ENCODE data around the gene DNASE1L3. TPM values are rescaled to one million over a fixed set of nuclear protein-coding genes. Genes with fewer than 3 reads are reported as not detected.

The DNASE1L3 gene
- total and polyA plus RNA-seq, 2 experiments from 2014 or later, result not detected

DNA sequence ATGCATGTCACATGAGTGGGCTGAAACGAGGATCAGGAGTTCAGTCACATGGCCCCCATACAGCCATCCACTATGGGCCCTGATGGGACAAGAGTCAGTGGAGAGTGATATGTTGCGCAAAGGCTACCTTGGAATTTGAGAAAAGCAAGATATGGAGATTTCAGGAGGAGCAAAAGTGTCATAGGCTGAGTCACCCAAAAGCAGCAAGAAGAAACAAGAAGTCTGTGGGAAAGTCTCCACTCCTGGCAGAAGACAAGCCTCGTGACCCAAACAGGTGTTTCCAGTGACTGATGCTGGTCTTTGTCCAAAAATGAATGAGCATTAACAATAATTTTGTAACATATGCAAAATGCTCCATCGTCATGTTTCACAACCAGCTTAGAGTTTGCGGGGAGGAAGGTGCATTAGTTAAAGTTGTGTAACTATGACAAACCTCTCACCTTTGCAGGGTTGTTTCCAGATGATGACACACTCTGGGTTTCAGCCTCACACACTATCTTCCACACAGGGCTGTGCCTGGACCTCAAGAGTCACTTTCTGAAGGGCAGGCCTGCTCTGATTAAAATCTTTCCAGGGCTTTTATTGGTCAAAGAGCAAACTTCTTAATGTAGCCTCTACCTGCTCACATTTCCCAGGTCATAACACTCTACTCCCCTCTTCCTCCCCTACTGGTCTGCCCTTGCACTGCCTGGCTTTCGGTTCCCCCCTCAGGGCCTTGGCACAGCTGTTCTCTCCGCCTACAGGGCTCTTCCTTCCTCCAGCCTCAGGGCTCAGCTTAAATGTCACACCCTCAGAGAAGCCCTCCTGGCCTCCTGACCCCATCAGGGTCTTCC, 3.9 kb upstream of the DNASE1L3 start:
- no peak overlapping the region for H3K27ac ChIP-seq (ENCODE audit: low read depth)
- H3K36me3 ChIP-seq (ENCODE audit: insufficient read depth), result no peaks in the 10 kb centered on the region
- Mint-ChIP-seq H3K27me3 (ENCODE audit: insufficient read depth, low read depth, poor library complexity) (no peaks in the 10 kb centered on the region), H3K4me3 (no peak overlapping the region), H3K4me1 (peaks cover 4% of the 10 kb centered on the region; the same call in 2 of the 3 replicates), H3K9me3 (no peaks in the 10 kb centered on the region), H3K36me3 (ENCODE audit: low read depth) (no peaks in the 10 kb centered on the region), H3K27ac (no peak overlapping the region)
- ATAC-seq, result peak; percentile 56
- DNase-seq (ENCODE audit: low spot score), result peak; percentile 52
- H3K79me2 ChIP-seq (replicated peaks; ENCODE audit: insufficient read depth), result no peaks in the 10 kb centered on the region
- no peak overlapping the region for H2AFZ ChIP-seq
- no peaks in the 10 kb centered on the region for H3F3A ChIP-seq (replicated peaks; ENCODE audit: low read depth)
- TF ChIP-seq, protein P1, sequence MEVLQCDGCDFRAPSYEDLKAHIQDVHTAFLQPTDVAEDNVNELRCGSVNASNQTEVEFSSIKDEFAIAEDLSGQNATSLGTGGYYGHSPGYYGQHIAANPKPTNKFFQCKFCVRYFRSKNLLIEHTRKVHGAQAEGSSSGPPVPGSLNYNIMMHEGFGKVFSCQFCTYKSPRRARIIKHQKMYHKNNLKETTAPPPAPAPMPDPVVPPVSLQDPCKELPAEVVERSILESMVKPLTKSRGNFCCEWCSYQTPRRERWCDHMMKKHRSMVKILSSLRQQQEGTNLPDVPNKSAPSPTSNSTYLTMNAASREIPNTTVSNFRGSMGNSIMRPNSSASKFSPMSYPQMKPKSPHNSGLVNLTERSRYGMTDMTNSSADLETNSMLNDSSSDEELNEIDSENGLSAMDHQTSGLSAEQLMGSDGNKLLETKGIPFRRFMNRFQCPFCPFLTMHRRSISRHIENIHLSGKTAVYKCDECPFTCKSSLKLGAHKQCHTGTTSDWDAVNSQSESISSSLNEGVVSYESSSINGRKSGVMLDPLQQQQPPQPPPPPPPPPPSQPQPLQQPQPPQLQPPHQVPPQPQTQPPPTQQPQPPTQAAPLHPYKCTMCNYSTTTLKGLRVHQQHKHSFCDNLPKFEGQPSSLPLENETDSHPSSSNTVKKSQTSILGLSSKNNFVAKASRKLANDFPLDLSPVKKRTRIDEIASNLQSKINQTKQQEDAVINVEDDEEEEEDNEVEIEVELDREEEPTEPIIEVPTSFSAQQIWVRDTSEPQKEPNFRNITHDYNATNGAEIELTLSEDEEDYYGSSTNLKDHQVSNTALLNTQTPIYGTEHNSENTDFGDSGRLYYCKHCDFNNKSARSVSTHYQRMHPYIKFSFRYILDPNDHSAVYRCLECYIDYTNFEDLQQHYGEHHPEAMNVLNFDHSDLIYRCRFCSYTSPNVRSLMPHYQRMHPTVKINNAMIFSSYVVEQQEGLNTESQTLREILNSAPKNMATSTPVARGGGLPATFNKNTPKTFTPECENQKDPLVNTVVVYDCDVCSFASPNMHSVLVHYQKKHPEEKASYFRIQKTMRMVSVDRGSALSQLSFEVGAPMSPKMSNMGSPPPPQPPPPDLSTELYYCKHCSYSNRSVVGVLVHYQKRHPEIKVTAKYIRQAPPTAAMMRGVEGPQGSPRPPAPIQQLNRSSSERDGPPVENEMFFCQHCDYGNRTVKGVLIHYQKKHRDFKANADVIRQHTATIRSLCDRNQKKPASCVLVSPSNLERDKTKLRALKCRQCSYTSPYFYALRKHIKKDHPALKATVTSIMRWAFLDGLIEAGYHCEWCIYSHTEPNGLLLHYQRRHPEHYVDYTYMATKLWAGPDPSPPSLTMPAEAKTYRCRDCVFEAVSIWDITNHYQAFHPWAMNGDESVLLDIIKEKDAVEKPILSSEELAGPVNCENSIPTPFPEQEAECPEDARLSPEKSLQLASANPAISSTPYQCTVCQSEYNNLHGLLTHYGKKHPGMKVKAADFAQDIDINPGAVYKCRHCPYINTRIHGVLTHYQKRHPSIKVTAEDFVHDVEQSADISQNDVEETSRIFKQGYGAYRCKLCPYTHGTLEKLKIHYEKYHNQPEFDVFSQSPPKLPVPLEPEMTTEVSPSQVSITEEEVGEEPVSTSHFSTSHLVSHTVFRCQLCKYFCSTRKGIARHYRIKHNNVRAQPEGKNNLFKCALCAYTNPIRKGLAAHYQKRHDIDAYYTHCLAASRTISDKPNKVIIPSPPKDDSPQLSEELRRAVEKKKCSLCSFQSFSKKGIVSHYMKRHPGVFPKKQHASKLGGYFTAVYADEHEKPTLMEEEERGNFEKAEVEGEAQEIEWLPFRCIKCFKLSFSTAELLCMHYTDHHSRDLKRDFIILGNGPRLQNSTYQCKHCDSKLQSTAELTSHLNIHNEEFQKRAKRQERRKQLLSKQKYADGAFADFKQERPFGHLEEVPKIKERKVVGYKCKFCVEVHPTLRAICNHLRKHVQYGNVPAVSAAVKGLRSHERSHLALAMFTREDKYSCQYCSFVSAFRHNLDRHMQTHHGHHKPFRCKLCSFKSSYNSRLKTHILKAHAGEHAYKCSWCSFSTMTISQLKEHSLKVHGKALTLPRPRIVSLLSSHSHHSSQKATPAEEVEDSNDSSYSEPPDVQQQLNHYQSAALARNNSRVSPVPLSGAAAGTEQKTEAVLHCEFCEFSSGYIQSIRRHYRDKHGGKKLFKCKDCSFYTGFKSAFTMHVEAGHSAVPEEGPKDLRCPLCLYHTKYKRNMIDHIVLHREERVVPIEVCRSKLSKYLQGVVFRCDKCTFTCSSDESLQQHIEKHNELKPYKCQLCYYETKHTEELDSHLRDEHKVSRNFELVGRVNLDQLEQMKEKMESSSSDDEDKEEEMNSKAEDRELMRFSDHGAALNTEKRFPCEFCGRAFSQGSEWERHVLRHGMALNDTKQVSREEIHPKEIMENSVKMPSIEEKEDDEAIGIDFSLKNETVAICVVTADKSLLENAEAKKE (CRISPR knock-in tag; IDR thresholded peaks at IDR 0.05), result no peak
- TF ChIP-seq, protein P2, sequence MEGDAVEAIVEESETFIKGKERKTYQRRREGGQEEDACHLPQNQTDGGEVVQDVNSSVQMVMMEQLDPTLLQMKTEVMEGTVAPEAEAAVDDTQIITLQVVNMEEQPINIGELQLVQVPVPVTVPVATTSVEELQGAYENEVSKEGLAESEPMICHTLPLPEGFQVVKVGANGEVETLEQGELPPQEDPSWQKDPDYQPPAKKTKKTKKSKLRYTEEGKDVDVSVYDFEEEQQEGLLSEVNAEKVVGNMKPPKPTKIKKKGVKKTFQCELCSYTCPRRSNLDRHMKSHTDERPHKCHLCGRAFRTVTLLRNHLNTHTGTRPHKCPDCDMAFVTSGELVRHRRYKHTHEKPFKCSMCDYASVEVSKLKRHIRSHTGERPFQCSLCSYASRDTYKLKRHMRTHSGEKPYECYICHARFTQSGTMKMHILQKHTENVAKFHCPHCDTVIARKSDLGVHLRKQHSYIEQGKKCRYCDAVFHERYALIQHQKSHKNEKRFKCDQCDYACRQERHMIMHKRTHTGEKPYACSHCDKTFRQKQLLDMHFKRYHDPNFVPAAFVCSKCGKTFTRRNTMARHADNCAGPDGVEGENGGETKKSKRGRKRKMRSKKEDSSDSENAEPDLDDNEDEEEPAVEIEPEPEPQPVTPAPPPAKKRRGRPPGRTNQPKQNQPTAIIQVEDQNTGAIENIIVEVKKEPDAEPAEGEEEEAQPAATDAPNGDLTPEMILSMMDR (conservative IDR thresholded peaks at IDR 0.05; ENCODE audit: low read depth in 2 of 2), result peak in 1 of 2 experiments; percentile 12; a peak in 1 of 4 replicates
- H3K27me3 ChIP-seq (ENCODE audit: insufficient read depth), result no peaks in the 10 kb centered on the region
- no peak overlapping the region for H3K4me2 ChIP-seq
- no peak overlapping the region for H3K4me3 ChIP-seq
- H3K4me1 ChIP-seq (ENCODE audit: insufficient read depth), result no peaks in the 10 kb centered on the region; the same call in 1 of the 2 replicates
- no peaks in the 10 kb centered on the region for H3K9me2 ChIP-seq (ENCODE audit: insufficient read depth)
- no peaks in the 10 kb centered on the region for H4K20me1 ChIP-seq (replicated peaks; ENCODE audit: insufficient read depth)

Measured in GM23338 (cell line).